IMR-90 (cell line): Measurements from ENCODE around the gene DOCK9. TPM values are rescaled to one million over a fixed set of nuclear protein-coding genes. Genes with fewer than 3 reads are reported as not detected.

Experiments used
- ATAC-seq: fragments of 200-7000 bp; cut with Tn5 transposase; 2 replicates; pipeline ENCODE4 v1.9.1; 2020; ENCODE audit warnings: low read depth, mild to moderate bottlenecking, moderate library complexity
- BruUV-seq: library from RNA; stranded (reverse); fragments of 400-500 nt; replicated peaks from 2 replicates; lab custom pipeline; 2021; lab: Mats Ljungman, UMichigan
- CTCF ChIA-PET: fragments of 300-600 bp; formaldehyde crosslinking; extraction: SDS; loops from one replicate; lab custom pipeline; 2021; ENCODE audit warnings: antibody characterized with exemption; lab: Yijun Ruan, JAX
- POLR2A ChIA-PET: fragments of 300-600 bp; sonication (Branson Sonifier 250); formaldehyde crosslinking; loops from one replicate; lab custom pipeline; 2022; ENCODE audit warnings: antibody characterized with exemption; ENCODE audit not compliant: unreplicated experiment; lab: Charles Lee
- DNase-seq: peaks from one replicate; pipeline ENCODE4 v3.0.0; 2013
- H2AFZ ChIP-seq: replicated peaks from 2 replicates; pipeline ENCODE3; 2013; ENCODE audit warnings: low read length, mild to moderate bottlenecking; ENCODE audit not compliant: poor library complexity
- H2AK5ac ChIP-seq: 2 replicates; pipeline ENCODE4 v1.6.1; 2013; ENCODE audit warnings: low read depth, low read length, inconsistent platforms
- H2AK9ac ChIP-seq: replicated peaks from 2 replicates; pipeline ENCODE3; 2013; ENCODE audit warnings: mild to moderate bottlenecking, low read depth, low read length, moderate library complexity; ENCODE audit not compliant: poor library complexity
- H2BK120ac ChIP-seq: 2 replicates; pipeline ENCODE4 v1.6.1; 2013; ENCODE audit warnings: low read depth, low read length, inconsistent platforms
- H2BK15ac ChIP-seq: 3 replicates; pipeline ENCODE4 v1.6.1; 2013; ENCODE audit warnings: low read depth, low read length, inconsistent platforms
- H2BK20ac ChIP-seq: 2 replicates; pipeline ENCODE4 v1.6.1; 2013; ENCODE audit warnings: low read depth, mild to moderate bottlenecking, inconsistent platforms, low read length, moderate library complexity
- H2BK5ac ChIP-seq: 2 replicates; pipeline ENCODE4 v1.6.1; 2013; ENCODE audit warnings: mild to moderate bottlenecking, low read depth, low read length, inconsistent platforms; ENCODE audit not compliant: poor library complexity, severe bottlenecking
- H3K14ac ChIP-seq: replicated peaks from 2 replicates; pipeline ENCODE4 v1.6.1; 2013; ENCODE audit warnings: low read depth, low read length, inconsistent platforms
- H3K18ac ChIP-seq: 2 replicates; pipeline ENCODE4 v1.6.1; 2013; ENCODE audit warnings: low read depth, low read length, control low read depth
- H3K23ac ChIP-seq: 2 replicates; pipeline ENCODE4 v1.6.1; 2013; ENCODE audit warnings: low read depth, low read length, inconsistent platforms
- H3K27ac ChIP-seq: 2 replicates; pipeline ENCODE4 v1.5.1; 2013; ENCODE audit warnings: mild to moderate bottlenecking, control low read depth, low read length; ENCODE audit not compliant: insufficient read depth
- H3K27me3 ChIP-seq: 2 replicates; pipeline ENCODE4 v1.6.1; 2013; ENCODE audit warnings: low read length; ENCODE audit not compliant: control insufficient read depth, insufficient read depth
- H3K36me3 ChIP-seq: 2 replicates; pipeline ENCODE4 v1.6.1; 2013; ENCODE audit warnings: low read length, mixed read lengths; ENCODE audit not compliant: control insufficient read depth, insufficient read depth
- H3K4ac ChIP-seq: 2 replicates; pipeline ENCODE4 v1.6.1; 2013; ENCODE audit warnings: low read depth, low read length, inconsistent platforms
- H3K4me1 ChIP-seq: 2 replicates; pipeline ENCODE4 v1.6.1; 2013; ENCODE audit warnings: low read length, mixed read lengths; ENCODE audit not compliant: control insufficient read depth, insufficient read depth
- H3K4me2 ChIP-seq: 2 replicates; pipeline ENCODE4 v1.6.1; 2013; ENCODE audit warnings: low read depth, mild to moderate bottlenecking, control low read depth, low read length, moderate library complexity
- H3K4me3 ChIP-seq: 2 replicates; pipeline ENCODE4 v1.5.1; 2013; ENCODE audit warnings: low read depth, mild to moderate bottlenecking, control low read depth, low read length, moderate library complexity; ENCODE audit not compliant: insufficient read depth
- H3K56ac ChIP-seq: 2 replicates; pipeline ENCODE4 v1.6.1; 2013; ENCODE audit warnings: low read length, inconsistent platforms; ENCODE audit not compliant: insufficient read depth; ENCODE audit errors: extremely low read depth
- H3K79me1 ChIP-seq, 2 experiments: 2 replicates each; pipeline ENCODE4 v1.6.1; 2013; ENCODE audit warnings: low read length in 2 of 2, inconsistent platforms in 1 of 2, low read depth in 1 of 2
- H3K9ac ChIP-seq: 2 replicates; pipeline ENCODE4 v1.6.1; 2013; ENCODE audit warnings: low read depth, low read length, control low read depth
- H3K9me1 ChIP-seq: 2 replicates; pipeline ENCODE4 v1.6.1; 2013; ENCODE audit warnings: low read length, inconsistent platforms; ENCODE audit not compliant: insufficient read depth
- H3K9me3 ChIP-seq: 2 replicates; pipeline ENCODE4 v1.6.1; 2013; ENCODE audit warnings: low read length; ENCODE audit not compliant: control insufficient read depth, insufficient read depth
- H4K20me1 ChIP-seq: 2 replicates; pipeline ENCODE4 v1.6.1; 2013; ENCODE audit warnings: low read length, inconsistent platforms; ENCODE audit not compliant: insufficient read depth
- H4K5ac ChIP-seq: 2 replicates; pipeline ENCODE4 v1.6.1; 2013; ENCODE audit warnings: mild to moderate bottlenecking, low read depth, low read length, control low read depth
- H4K8ac ChIP-seq, 2 experiments: 2 replicates each; pipeline ENCODE4 v1.6.1; 2013; ENCODE audit warnings: low read depth in 2 of 2, low read length in 2 of 2, control low read depth in 1 of 2, inconsistent platforms in 1 of 2
- H4K91ac ChIP-seq: 2 replicates; pipeline ENCODE4 v1.6.1; 2013; ENCODE audit warnings: low read depth, low read length, inconsistent platforms; ENCODE audit not compliant: insufficient read depth
- CEBPB ChIP-seq: IDR thresholded peaks from 2 replicates; pipeline ENCODE4 v1.6.1; 2012; ENCODE audit warnings: low read depth, low read length, improper control_type of control experiment
- RCOR1 ChIP-seq: IDR thresholded peaks from 2 replicates; pipeline ENCODE4 v1.6.1; 2012; ENCODE audit warnings: mild to moderate bottlenecking, low read length, improper control_type of control experiment; ENCODE audit not compliant: insufficient replicate concordance
- RFX5 ChIP-seq: IDR thresholded peaks from 2 replicates; pipeline ENCODE4 v1.8.0; 2012; ENCODE audit warnings: low read depth, mild to moderate bottlenecking, low read length, moderate library complexity
- WGBS, 2 experiments: methylation state at CpG; one replicate each; pipeline versions ENCODE4 v1.1.5 to v1.1.7; 2013; ENCODE audit warnings: missing lambda C conversion rate in 2 of 2; ENCODE audit not compliant: insufficient read length in 1 of 2; ENCODE audit errors: extremely low coverage in 2 of 2; 5-methylcytosine and 5-hydroxymethylcytosine counted together
- dilution Hi-C: fragments of 300-500 bp; cut with HindIII; formaldehyde crosslinking; loops from one replicate; pipeline ENCODE4 v1.14.3; 2018; ENCODE audit warnings: low sequenced_read_pairs; ENCODE audit not compliant: unreplicated experiment
- in situ Hi-C: fragments of 300-500 bp; cut with MboI; formaldehyde crosslinking; loops from 3 replicates; pipeline ENCODE4 v1.14.3; 2019; ENCODE audit warnings: low sequenced_read_pairs, inconsistent platforms, mixed read lengths
- intact Hi-C: fragments of 100-400 bp; cut with micrococcal nuclease; formaldehyde crosslinking; loops from 2 replicates; pipeline ENCODE4 v1.10.0; 2022
- polyA plus RNA-seq, 3 experiments: library from polyadenylated mRNA; depleted of rRNA; stranded (reverse); fragments of >200 nt; gene quantifications; 2 replicates each; pipeline ENCODE4 v1.2.3, GENCODE V29; 2012; ENCODE audit warnings: low replicate concordance in 1 of 3
- total RNA-seq: library from RNA; depleted of rRNA; stranded (reverse); fragments of >200 nt; gene quantifications from 2 replicates; pipeline ENCODE4 v1.2.3, GENCODE V29; 2012

DOCK9 gene
- total and polyA plus RNA-seq, 2 of the 4 experiments (the other 2 are of a cell fraction): 4.8 to 7.2 TPM

DNA sequence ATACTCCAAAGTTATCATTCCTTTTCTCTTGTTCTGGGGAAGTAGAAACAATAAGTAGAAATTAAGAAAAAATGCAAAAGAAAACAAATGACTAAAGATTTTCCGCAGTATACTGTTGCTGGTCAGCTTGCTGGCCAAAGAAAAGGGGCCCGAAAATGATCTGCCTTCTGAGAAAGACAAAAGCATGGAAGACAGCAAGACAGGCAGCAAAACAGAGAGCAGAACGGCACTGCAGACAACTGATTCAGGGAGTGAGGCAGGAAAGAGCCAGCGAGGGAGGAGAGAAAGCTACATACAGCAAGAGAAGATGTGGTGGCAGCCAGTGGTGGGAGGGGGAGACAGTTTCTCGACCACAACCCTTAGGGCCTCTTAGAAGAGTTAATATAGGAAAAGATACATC lies 5.3 kb upstream of the DOCK9 start:
- in situ Hi-C loops: no loop called here
- BruUV-seq: no TSS peak
- H2BK120ac ChIP-seq: no peak overlapping the region
- TF ChIP-seq CEBPB: no peak
- TF ChIP-seq RFX5: no peak
- TF ChIP-seq RCOR1: no peak
- H3K23ac ChIP-seq: no peak overlapping the region
- H4K91ac ChIP-seq: no peak overlapping the region
- 0 out of 2 replicates have a peak, but pooled peaks cover 3% of the 10 kb centered on the region for H3K9me1 ChIP-seq
- peaks cover 0 to 4% of the 10 kb centered on the region in 2 experiments; a peak in 2 of 4 replicates for H3K79me1 ChIP-seq
- H2AFZ ChIP-seq: peak overlapping the region; percentile 3
- H4K8ac ChIP-seq: no peak overlapping the region
- H3K27me3 ChIP-seq: no peaks in the 10 kb centered on the region
- H3K9ac ChIP-seq: no peak overlapping the region
- H3K4me3 ChIP-seq: no peak overlapping the region
- H3K27ac ChIP-seq: no peak overlapping the region
- H4K5ac ChIP-seq: no peak overlapping the region
- no peaks in the 10 kb centered on the region for H3K9me3 ChIP-seq
- H3K4ac ChIP-seq: no peak overlapping the region
- H3K56ac ChIP-seq: no peak overlapping the region
- H2BK5ac ChIP-seq: no peak overlapping the region
- no peaks in the 10 kb centered on the region for H3K4me1 ChIP-seq
- POLR2A ChIA-PET: no interaction called here
- 0 out of 2 replicates have a peak, but pooled peaks cover 1% of the 10 kb centered on the region for H4K20me1 ChIP-seq
- no peak overlapping the region for H3K4me2 ChIP-seq
- no peak overlapping the region for H2AK9ac ChIP-seq
- CTCF ChIA-PET: no interaction called here
- dilution Hi-C loops: no loop called here
- DNase-seq: no peak
- H2AK5ac ChIP-seq: no peak overlapping the region
- no CpG with 5 or more reads among the region's 5 CpGs for WGBS, 2 experiments
- no peak for ATAC-seq
- H3K18ac ChIP-seq: no peak overlapping the region
- intact Hi-C loops: no loop called here
- no peak overlapping the region for H3K14ac ChIP-seq
- H2BK20ac ChIP-seq: no peak overlapping the region
- no peak overlapping the region for H2BK15ac ChIP-seq
- no peaks in the 10 kb centered on the region for H3K36me3 ChIP-seq
